Measurements from ENCODE around the gene ASTL. TPM values are rescaled to one million over a fixed set of nuclear protein-coding genes. Genes with fewer than 3 reads are reported as not detected.

Gene ASTL
- total and polyA plus RNA-seq, 9 of the 15 experiments (the other 6 are each of a cell fraction or from before 2014, with no cell fraction given): not detected

DNA sequence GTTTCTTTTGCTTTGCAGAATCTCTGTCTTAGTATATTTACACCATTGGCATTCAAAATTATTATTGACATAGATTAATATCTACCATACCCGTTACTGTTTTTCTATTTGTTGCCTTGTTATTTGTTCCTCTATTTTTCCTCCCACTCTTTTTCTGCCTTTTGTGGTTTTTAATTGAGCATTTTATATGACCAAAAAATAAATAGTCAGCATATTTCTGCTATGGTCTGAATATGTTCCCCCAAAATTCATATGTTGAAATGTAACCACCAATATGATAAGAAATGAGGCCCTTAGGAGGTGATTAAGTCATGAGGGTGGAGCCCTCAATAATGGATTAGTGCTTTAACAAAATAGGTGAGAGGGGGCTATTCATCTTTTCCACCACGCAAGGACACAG, 57.3 kb downstream of the ASTL start (continued):
- TF ChIP-seq C11orf30 (IDR thresholded peaks at IDR 0.05; ENCODE audit: low read depth): peak; percentile 80

GRCh38 chr2:96075199-96075771, 63.0 kb downstream of the ASTL start:
- DNase-seq (ENCODE audit: extremely low read depth in 1 of 4, low spot score in 3 of 4) (no peak), ATAC-seq (no peak), FAIRE-seq (no peak)
- no peak overlapping the region for H3K4me3 ChIP-seq
- 0% methylated on average over 2 of the region's 2 CpGs for WGBS (ENCODE audit: insufficient coverage, low coverage, missing lambda C conversion rate)
- in situ Hi-C loops (cut with MboI) (loop anchor here (10.0 to 25.0 kb wide), 2 partner anchors 70 to 288 kb away; no protein-coding TSS in a partner anchor), intact Hi-C loops (cut with micrococcal nuclease) (no loop called here)
- no peaks in the 10 kb centered on the region for H3K9me1 ChIP-seq (ENCODE audit: control insufficient read depth, insufficient read depth, low read length)
- no peak overlapping the region for H3K27ac ChIP-seq (ENCODE audit: extremely low read depth, low read depth, low read length)
- H4K20me1 ChIP-seq (replicated peaks; ENCODE audit: control insufficient read depth, insufficient read depth, low read length): no peaks in the 10 kb centered on the region
- BruUV-seq (replicated peaks): no TSS peak
- no peaks in the 10 kb centered on the region for H3K9me3 ChIP-seq (replicated peaks; ENCODE audit: control insufficient read depth, insufficient read depth, low read depth, low read length)
- H3K4me1 ChIP-seq (replicated peaks in 1 of 2; ENCODE audit: control insufficient read depth in 2 of 2, insufficient read depth in 2 of 2, low read length in 2 of 2): no peaks in the 10 kb centered on the region
- TF ChIP-seq ZBTB40 (IDR thresholded peaks at IDR 0.05) (peak; percentile 80), ZBTB40 (CRISPR knock-in tag; IDR thresholded peaks at IDR 0.05) (no peak), NFRKB (IDR thresholded peaks at IDR 0.05; ENCODE audit: low read depth) (no peak), TCF3 (CRISPR knock-in tag; IDR thresholded peaks at IDR 0.05) (no peak), ATF1 (CRISPR knock-in tag; IDR thresholded peaks at IDR 0.05) (no peak), ATF1 (tag; IDR thresholded peaks at IDR 0.05) (no peak), RBM39 (optimal IDR thresholded peaks at IDR 0.05; ENCODE audit: low read depth, low read length) (no peak), FOXJ2 (tag; IDR thresholded peaks at IDR 0.05) (no peak), RBFOX2 (IDR thresholded peaks at IDR 0.05; ENCODE audit: low read depth, low read length) (no peak), KAT2B (IDR thresholded peaks at IDR 0.05; ENCODE audit: low read depth, low read length) (no peak)
- peaks cover 4 to 39% of the 10 kb centered on the region in 2 experiments; a peak in 3 of 5 replicates for H3K27me3 ChIP-seq (ENCODE audit: control insufficient read depth in 2 of 2, insufficient read depth in 2 of 2, low read length in 2 of 2)
- CTCF ChIA-PET (ENCODE audit: low intra/inter-chr PET ratio): no interaction called here
- H3K79me2 ChIP-seq (ENCODE audit: control insufficient read depth, insufficient read depth, low read length): no peaks in the 10 kb centered on the region
- H3K36me3 ChIP-seq (ENCODE audit: control insufficient read depth, insufficient read depth, low read length): no peaks in the 10 kb centered on the region
- no peak overlapping the region for H3K9ac ChIP-seq (ENCODE audit: insufficient read depth in 1 of 2, low read depth in 2 of 2, low read length in 2 of 2)
- POLR2A ChIA-PET: interaction anchor here (1.1 kb wide), 1 partner anchor 11 kb away, joined by 5 read pairs; no protein-coding TSS in a partner anchor
- H3K4me2 ChIP-seq (ENCODE audit: insufficient read depth, low read length): no peak overlapping the region
- no peak overlapping the region for H2AFZ ChIP-seq (ENCODE audit: low read depth, low read length)
